ENCODE results near the gene SSTR3.

GRCh38 chr22:37163096-37163489, 49.2 kb downstream of the SSTR3 start:
- TF ChIP-seq, protein P1, sequence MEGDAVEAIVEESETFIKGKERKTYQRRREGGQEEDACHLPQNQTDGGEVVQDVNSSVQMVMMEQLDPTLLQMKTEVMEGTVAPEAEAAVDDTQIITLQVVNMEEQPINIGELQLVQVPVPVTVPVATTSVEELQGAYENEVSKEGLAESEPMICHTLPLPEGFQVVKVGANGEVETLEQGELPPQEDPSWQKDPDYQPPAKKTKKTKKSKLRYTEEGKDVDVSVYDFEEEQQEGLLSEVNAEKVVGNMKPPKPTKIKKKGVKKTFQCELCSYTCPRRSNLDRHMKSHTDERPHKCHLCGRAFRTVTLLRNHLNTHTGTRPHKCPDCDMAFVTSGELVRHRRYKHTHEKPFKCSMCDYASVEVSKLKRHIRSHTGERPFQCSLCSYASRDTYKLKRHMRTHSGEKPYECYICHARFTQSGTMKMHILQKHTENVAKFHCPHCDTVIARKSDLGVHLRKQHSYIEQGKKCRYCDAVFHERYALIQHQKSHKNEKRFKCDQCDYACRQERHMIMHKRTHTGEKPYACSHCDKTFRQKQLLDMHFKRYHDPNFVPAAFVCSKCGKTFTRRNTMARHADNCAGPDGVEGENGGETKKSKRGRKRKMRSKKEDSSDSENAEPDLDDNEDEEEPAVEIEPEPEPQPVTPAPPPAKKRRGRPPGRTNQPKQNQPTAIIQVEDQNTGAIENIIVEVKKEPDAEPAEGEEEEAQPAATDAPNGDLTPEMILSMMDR (conservative IDR thresholded peaks at IDR 0.05 in 1 of 2, IDR thresholded peaks at IDR 0.05 in 1 of 2; ENCODE audit: extremely low read depth in 1 of 2, insufficient read depth in 1 of 2, low read depth in 1 of 2, low read length in 2 of 2) = no peak
- no peak for TF ChIP-seq EZH2 (IDR thresholded peaks at IDR 0.05; ENCODE audit: borderline replicate concordance, low read length)
